ENCODE data around the gene DLG5.

Gene DLG5

GRCh38 chr10:77926566-77927401 lies at the start of gene DLG5:
Gene DLG5 (minus strand): TSS chr10:77926755. CDS start chr10:77926520, 235 bp downstream.
- no peak for DNase-seq

DNA sequence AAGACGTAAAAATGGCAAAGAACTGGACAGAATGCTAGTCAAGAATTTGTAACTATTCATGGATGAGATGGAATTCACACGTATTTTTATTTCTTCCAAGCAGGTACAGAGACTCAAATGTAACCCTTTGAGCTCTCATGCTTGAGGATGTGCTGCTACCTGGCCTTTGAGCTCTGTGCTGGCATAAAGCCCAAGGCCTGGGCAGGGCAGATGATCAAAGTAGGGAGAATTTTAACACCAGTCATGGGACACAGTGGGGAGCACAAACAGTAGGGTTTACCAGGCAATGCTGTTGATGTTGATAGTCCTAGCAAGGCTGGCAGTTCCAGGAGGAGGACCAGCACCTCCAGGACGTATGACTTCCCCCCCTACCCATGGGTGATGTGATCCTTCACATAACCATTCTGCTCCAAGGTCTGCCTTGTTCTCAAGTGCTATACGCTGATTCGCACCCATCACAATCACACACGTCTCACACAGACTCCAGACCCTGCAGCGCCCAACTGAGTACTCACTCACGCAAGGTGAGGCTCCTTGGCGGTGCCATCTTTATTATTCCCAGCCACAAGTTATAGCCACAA lies 48.6 kb upstream of the DLG5 start:
- DNase-seq = no peak

DNA sequence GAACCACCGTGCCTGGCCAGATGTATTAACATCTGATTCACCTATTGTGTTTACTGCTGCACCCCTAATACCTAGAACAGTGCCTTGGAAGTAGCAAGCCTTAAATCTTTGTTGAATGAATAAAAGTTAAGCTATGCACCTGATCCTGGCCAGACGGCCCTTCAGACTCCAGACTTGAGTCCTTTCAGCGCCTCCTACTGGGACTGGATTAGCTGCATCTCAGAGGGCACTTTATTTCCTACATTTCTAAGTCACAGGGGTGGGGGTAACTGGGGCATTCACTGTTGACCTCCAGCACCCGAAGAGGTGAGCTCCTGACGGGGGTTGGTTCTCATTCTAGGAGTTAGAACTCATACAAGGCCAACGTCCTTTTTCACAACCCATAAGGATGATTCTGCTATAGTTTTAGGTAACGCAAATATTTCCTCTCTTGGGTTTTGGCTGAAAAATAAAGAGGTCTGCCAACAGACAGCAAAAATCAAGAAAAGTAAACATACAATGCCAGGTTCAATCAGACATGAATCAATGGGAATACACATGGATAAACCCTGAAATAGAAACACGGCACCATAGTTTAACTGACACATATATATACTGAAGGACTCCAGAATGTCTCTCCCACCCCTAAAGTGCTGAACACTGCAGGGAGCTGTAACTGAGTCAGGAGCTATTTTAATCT lies 48.0 kb upstream of the DLG5 start:
- DNase-seq = no peak

DNA sequence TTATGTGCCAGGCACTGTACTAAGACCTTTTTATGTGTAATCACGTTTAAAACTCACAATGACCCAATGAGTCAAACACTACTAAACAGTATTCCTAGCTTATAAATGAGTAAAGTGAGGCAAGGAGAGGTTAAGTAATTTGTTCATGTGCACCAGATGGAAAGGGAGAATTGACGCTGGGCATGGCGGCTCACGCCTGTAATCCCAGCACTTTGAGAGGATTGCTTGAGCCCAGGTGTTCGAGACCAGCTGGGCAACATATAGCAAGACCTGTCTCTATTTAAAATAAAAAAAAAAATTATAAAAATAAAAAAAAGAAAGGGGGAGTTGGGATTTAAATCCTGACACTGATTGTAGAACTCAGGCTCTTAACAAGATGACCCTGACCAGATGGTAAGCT lies 46.7 kb upstream of the DLG5 start:
- DNase-seq = no peak

DNA sequence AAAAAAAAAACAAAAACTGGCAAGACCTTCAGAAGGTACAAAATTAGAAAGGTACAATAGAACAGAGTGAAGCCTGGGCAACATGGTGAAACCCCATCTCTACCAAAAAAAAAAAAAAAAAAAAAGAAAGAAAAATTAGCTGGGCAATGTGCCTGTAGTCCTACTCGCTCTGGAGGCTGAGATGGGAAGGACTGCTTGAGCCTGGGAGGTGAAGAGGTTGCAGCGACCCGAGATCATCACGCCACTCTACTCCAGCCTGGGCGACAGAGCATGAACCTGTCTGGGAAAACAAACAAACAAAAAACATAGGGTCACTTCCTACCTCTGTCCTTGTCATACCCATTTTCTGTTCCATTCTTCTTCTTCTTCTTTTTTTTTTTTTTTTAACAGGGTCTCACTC lies 45.6 kb upstream of the DLG5 start:
- no peak for DNase-seq

- DNase-seq = no peak
Observed at GRCh38 chr10:77971804-77972144, 45.2 kb upstream of the DLG5 start.

DNA sequence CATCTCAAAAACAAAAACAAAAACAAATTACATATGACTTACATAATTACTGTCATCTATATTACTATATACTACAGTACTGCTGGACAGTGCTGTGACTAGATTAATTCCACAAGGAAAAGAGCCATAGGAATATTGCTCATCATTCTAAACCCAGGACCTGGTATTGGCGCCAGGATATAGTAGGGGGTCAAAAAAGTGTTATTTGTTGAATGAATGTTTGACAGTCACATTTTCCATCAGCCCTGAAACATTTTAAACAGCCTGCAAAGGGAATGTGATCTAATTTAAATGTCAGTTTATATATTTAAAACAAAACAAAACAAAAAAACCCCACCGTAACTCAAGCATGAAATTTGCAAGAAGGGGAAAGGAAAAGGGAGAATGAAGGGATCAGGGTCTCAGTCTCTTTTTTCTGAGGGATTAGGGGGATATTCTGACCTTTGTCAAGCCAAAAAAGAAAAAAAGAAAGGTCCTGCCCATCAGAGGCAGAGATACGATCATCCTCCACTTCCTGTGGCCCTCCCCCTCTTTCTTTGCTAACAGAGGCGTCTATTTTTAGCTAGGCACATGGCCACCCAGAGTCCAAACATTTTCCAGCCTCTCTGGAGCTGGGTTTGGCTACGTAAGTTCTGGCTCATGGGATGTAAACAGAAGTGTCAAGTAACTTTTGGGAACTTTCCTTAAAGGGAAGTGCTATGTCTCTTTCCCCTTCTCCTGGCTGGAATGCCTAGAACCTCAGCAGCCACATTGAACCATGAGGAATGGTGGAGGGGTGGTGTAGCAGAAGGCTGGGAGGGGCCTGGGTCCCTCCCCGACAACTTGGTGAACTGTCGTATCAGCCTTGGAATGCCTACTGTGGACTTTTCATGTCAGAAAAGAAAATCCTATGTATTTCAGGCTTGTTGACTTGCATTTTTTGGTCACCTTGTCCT lies 44.6 kb upstream of the DLG5 start:
- DNase-seq = no peak

- no peak for DNase-seq
Observed at GRCh38 chr10:77969114-77969513, 42.6 kb upstream of the DLG5 start.

DNA sequence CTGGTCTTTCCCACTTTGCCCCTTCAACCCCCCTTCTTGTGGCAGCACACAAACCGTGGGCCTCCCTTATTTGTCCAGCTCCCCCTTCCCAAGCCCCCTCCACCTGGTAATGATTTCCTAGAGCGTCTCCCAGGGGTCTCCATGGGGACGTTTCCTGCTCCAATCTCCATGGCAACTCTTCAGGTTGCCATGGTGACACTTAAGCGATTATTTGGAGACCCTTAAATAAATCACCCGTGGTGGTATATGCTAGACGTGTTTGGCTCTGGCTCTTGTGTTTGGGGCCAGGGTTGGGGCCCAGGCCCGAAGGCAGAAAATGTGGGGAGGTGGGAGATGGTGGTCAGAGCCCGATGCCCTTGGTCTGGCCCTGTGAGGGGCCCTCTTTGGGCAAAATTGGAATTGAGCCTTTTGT lies 41.1 kb upstream of the DLG5 start:
- DNase-seq = no peak

- no peak for DNase-seq
Observed at GRCh38 chr10:77965294-77965693, 38.7 kb upstream of the DLG5 start.

DNA sequence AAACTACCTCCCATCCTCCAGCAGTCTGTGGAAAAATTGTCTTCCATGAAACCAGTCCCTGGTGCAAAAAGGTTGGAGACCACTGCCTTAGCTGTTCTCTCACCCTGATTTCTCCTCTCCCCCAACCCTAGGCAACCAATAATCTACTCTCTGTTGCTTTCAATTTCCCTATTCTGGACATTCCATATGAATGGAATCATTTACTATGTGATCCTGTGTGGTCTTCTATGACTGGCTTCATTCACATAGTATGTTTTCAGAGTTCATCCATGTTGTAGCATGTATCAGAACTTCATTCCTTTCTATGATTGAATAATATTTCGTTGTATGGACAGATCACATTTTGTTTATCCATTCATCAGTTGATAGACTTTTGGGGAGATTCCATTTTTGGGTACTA lies 38.3 kb upstream of the DLG5 start:
- DNase-seq = no peak

DNA sequence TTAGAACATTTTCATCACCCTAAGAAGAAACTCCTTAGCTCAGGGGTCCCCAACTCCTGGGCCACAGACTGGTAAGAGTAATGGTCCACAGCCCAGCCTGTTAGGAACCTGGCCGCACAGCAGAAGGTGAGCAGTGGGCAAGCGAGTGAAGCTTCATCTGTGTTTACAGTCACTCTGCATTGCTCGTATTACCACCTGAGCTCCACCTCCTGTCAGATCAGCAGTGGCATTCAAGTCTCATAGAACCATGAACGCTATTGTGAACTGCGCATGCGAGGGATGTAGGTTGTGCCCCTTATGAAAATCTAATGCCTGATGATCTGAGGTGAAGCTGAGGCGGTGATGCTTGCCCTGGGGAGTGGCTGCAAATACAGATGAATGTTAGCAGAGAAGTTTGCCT lies 37.3 kb upstream of the DLG5 start:
- DNase-seq = no peak

- no peak for DNase-seq
Observed at GRCh38 chr10:77962350-77963146, 36.0 kb upstream of the DLG5 start.

DNA sequence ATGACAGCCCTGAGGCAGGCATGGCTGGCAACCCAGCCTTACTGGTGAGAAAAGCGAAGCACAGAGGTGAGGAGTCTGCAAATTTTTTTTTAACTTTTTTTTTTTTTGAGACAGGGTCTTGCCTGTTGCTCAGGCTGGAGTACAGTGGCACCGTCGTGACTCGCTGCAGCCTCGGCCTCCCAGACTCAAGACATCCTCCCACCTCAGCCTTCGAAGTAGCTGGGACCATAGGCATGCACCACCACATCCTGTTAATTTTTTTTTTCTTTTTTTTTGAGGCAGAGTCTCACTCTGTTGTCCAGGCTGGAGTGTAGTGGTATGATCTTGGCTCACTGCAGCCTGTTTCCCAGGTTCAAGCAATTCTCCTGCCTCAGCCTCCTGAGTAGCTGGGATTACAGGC lies 35.1 kb upstream of the DLG5 start:
- no peak for DNase-seq

DNA sequence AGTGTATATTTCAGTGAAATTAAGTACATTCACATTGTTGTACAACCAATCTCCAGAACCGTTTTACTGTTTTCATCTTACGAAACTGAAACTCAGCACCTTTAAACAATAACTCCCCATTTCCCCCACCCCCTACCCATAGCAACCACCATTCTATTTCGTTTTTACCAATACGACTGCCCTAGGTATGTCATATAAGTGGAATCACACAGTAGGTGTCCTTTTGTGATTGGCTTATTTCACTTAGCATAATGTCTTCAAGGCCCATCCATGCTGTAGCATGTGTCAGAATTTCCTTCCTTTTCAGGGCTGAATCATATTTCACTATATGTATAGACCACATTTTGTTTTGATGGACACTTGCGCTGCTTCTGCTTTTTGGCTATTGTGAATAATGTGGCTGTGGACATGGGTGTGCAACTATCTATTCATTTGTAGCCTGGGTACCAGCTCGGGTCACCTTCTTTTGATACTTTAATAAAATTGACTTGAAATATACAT lies 34.3 kb upstream of the DLG5 start:
- no peak for DNase-seq

DNA sequence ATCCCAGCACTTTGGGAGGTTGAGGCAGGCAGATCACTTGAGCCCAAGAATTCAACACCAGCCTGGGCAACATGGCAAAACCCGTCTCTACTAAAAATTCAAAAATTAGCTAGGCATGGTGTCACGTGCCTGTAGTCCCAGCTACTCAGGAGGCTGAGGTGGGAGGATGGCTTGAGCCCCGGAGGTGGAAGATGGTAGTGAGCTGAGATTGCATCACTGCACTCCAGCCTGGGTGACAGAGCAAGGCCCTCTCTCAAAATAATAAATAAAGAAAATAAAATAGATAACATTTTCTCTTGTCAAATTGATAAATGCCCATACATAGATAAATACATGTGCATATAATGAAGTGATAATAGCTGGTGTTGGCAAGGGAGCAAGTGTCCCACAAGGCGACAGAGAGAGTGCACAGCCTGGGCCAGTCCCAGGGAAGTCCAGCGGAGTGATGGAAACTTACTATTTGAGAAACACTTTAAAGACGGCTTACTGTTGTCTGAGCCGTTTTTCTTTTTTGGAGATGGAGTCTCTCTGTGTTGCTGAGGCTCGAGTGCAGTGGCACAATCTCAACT lies 33.4 kb upstream of the DLG5 start:
- DNase-seq = no peak

DNA sequence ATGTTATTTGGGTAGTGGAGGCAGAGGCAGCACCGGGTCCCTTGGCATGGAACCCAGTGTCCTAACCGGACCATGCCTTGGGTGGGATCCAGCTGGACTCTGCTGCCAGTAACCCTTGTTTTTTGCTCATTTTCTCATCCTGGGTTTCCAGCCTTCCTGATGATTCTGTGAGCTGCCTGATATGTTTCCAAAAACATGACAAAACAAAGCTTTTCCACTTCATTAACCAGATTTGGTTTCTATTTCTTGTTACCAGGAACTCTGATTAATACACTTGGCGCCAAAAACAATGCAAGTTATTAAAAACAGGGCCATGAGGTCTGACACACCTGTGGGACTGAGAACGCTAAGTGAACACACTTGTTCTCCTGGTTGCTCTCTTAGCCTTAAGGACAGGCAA lies 32.8 kb upstream of the DLG5 start:
- DNase-seq = no peak

DNA sequence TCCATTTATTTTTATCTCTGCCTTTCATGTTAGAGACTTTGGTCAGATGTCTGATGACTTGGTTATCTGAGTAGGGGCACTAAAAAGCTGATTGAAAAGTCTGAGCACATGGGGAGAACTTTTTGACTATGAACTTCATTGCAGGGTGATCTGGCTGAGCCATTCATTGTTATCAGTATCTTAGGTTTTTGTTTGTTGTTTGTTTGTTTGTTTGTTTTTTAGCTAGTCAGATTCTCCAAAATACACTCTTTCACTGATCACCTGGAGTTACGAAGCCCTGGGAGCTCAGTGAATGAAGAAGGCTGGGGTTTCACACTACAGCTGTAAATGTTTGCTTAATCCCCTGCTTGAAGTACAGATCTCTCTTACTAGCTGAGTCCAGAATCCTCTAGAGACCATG lies 28.6 kb upstream of the DLG5 start:
- no peak for DNase-seq

GRCh38 chr10:77949167-77949566 lies 22.6 kb upstream of the DLG5 start:
- DNase-seq = no peak

DNA sequence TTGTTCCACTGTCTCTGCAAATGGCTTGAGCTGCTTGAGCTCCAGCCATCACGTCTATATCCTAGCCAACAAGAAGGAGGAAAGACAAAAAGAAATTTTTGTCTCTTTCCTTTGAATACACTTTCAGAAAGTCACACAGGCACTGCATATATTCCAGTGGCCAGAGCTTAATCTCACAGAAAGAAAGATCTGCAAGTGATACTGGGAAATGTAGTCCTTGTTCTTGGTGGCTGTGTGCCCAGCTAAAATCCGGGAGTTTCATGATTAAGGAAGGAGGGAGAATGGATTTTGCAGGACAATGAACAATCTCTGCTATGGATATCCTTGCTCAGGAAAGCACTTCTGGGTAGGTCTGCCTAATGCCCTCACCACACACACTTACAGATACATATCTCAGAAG lies 19.5 kb upstream of the DLG5 start:
- DNase-seq = no peak

- DNase-seq = no peak
Observed at GRCh38 chr10:77944519-77944918, 18.0 kb upstream of the DLG5 start.
